Tibial nerve (tissue), 4 donors: Measurements from ENCODE around the gene FCRLA.

Source experiments
- CTCF ChIP-seq, 5 experiments: fragments of 200-600 bp in 3 of 5; fragments of 450-650 bp in 2 of 5; sonication (generic) in 3 of 5; IDR thresholded peaks; one replicate each; pipeline ENCODE4 v1.5.1; 2016 to 2019; ENCODE audit warnings: antibody characterized with exemption in 5 of 5, mild to moderate bottlenecking in 3 of 5, moderate library complexity in 2 of 5
- EP300 ChIP-seq, 2 donors: sonication (generic); formaldehyde crosslinking; IDR thresholded peaks; one replicate each; pipeline ENCODE4 v1.6.1; 2017; ENCODE audit warnings: antibody characterized with exemption in 2 of 2, mild to moderate bottlenecking in 1 of 2

- TF ChIP-seq CTCF (IDR thresholded peaks at IDR 0.05) (no peak), EP300 (IDR thresholded peaks at IDR 0.05) (no peak)
Measured at GRCh38 chr1:161736335-161736969, 29.4 kb downstream of the FCRLA start.
